HG03378 (cell line): ENCODE results near the gene PSMA3.
A peak's percentile ranks its signal among the peaks of the same experiment; 100 is the strongest.
"Not testable (repeated sequence)": the region's sequence is repeated elsewhere in the genome, so short reads cannot be mapped to it uniquely, and the experiment has no call there.

Source experiments
- ATAC-seq: cut with Tn5 transposase; IDR thresholded peaks from one replicate; pipeline ENCODE4 v1.9.1; 2021; ENCODE audit warnings: mild to moderate bottlenecking, moderate library complexity; ENCODE audit not compliant: unreplicated experiment

The PSMA3 gene

GRCh38 chr14:58244556-58245387 lies at the start of gene PSMA3:
Gene PSMA3, plus strand, starts transcription at chr14:58244843. Its CDS starts 78 bp downstream, at chr14:58244921.
- peak; percentile 89 for ATAC-seq

GRCh38 chr14:58196198-58196597 lies 48.4 kb upstream of the PSMA3 start:
- no peak for ATAC-seq

GRCh38 chr14:58198086-58198485 lies 46.6 kb upstream of the PSMA3 start:
- ATAC-seq: no peak

GRCh38 chr14:58199726-58200479 lies 44.7 kb upstream of the PSMA3 start, which contains the start of gene ACTR10:
Gene ACTR10, plus strand, starts transcription at chr14:58200149. Its CDS starts 69 bp downstream, at chr14:58200218.
- peak; percentile 88 for ATAC-seq

- ATAC-seq: no peak
Observed at GRCh38 chr14:58200480-58200841, 44.2 kb upstream of the PSMA3 start.

- no peak for ATAC-seq
Observed at GRCh38 chr14:58200846-58201245, 43.8 kb upstream of the PSMA3 start.

- no peak for ATAC-seq
Observed at GRCh38 chr14:58213176-58213575, 31.5 kb upstream of the PSMA3 start.

- no peak for ATAC-seq
Observed at GRCh38 chr14:58215191-58215914, 29.3 kb upstream of the PSMA3 start.

- no peak for ATAC-seq
Observed at GRCh38 chr14:58216544-58216943, 28.1 kb upstream of the PSMA3 start.

- ATAC-seq: no peak
Observed at GRCh38 chr14:58227096-58227819, 17.4 kb upstream of the PSMA3 start.

GRCh38 chr14:58238252-58239243 lies 6.1 kb upstream of the PSMA3 start:
- no peak for ATAC-seq

- ATAC-seq: no peak
Observed at GRCh38 chr14:58239244-58240195, 5.1 kb upstream of the PSMA3 start.

- ATAC-seq: peak; percentile 30
Observed at GRCh38 chr14:58243790-58244555, 670 bp upstream of the PSMA3 start.

- no peak for ATAC-seq
Observed at GRCh38 chr14:58245562-58245961, 919 bp downstream of the PSMA3 start.

GRCh38 chr14:58249611-58250010 lies 5.0 kb downstream of the PSMA3 start:
- no peak for ATAC-seq

- no peak for ATAC-seq
Observed at GRCh38 chr14:58258156-58258555, 13.5 kb downstream of the PSMA3 start.

- ATAC-seq: not testable (repeated sequence)
Observed at GRCh38 chr14:58262005-58262404, 17.4 kb downstream of the PSMA3 start.

- no peak for ATAC-seq
Observed at GRCh38 chr14:58265401-58265800, 20.8 kb downstream of the PSMA3 start.
